Measurements from ENCODE around the gene GPSM3.
A peak's percentile ranks its signal among the peaks of the same experiment; 100 is the strongest.

The GPSM3 gene, protein sequence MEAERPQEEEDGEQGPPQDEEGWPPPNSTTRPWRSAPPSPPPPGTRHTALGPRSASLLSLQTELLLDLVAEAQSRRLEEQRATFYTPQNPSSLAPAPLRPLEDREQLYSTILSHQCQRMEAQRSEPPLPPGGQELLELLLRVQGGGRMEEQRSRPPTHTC
- 123 to 197 (median 174) reads per million in 3 donors for total RNA-seq

- Histone ChIP-seq H3K9me3 (ENCODE audit: control insufficient read depth, low read length) (no peaks in the 10 kb centered on the region), H3K27ac (ENCODE audit: insufficient read depth, low read length, poor library complexity, severe bottlenecking) (peak within 1 kb of the TSS; percentile 95), H3K4me1 (ENCODE audit: control insufficient read depth, insufficient read depth, low read length, poor library complexity, severe bottlenecking) (peaks cover 44% of the 10 kb centered on the region), H3K4me3 (ENCODE audit: insufficient read depth, low read depth, low read length, poor library complexity, severe bottlenecking) (peak within 1 kb of the TSS; percentile 96), H3K27me3 (replicated peaks; ENCODE audit: control insufficient read depth, insufficient read depth, low read length, poor library complexity, severe bottlenecking) (no peaks in the 10 kb centered on the region), H3K36me3 (ENCODE audit: control insufficient read depth, insufficient read depth, low read length) (peaks cover 5% of the 10 kb centered on the region)
- DNase-seq: peak; percentile 22 to 49 (median 37)
Observed at GRCh38 chr6:32192608-32193039, at the start of gene GPSM3. Gene GPSM3, minus strand, starts transcription at chr6:32192643. Its CDS starts 130 bp downstream, at chr6:32192513.

GRCh38 chr6:32240686-32241085, 48.2 kb upstream of the GPSM3 start:
- Histone ChIP-seq H3K36me3 (ENCODE audit: control insufficient read depth, insufficient read depth, low read length) (no peaks in the 10 kb centered on the region), H3K4me3 (ENCODE audit: insufficient read depth, low read depth, low read length, poor library complexity, severe bottlenecking) (no peak overlapping the region), H3K9me3 (ENCODE audit: control insufficient read depth, low read length) (no peaks in the 10 kb centered on the region), H3K4me1 (ENCODE audit: control insufficient read depth, insufficient read depth, low read length, poor library complexity, severe bottlenecking) (peaks cover 5% of the 10 kb centered on the region), H3K27me3 (replicated peaks; ENCODE audit: control insufficient read depth, insufficient read depth, low read length, poor library complexity, severe bottlenecking) (no peaks in the 10 kb centered on the region), H3K27ac (ENCODE audit: insufficient read depth, low read length, poor library complexity, severe bottlenecking) (no peak overlapping the region)
- no peak for DNase-seq

GRCh38 chr6:32239462-32239861, 47.0 kb upstream of the GPSM3 start:
- H3K27me3 ChIP-seq (replicated peaks; ENCODE audit: control insufficient read depth, insufficient read depth, low read length, poor library complexity, severe bottlenecking): no peaks in the 10 kb centered on the region
- H3K36me3 ChIP-seq (ENCODE audit: control insufficient read depth, insufficient read depth, low read length): no peaks in the 10 kb centered on the region
- no peak overlapping the region for H3K27ac ChIP-seq (ENCODE audit: insufficient read depth, low read length, poor library complexity, severe bottlenecking)
- H3K9me3 ChIP-seq (ENCODE audit: control insufficient read depth, low read length): no peaks in the 10 kb centered on the region
- H3K4me1 ChIP-seq (ENCODE audit: control insufficient read depth, insufficient read depth, low read length, poor library complexity, severe bottlenecking): no peaks in the 10 kb centered on the region
- DNase-seq: no peak
- H3K4me3 ChIP-seq (ENCODE audit: insufficient read depth, low read depth, low read length, poor library complexity, severe bottlenecking): no peak overlapping the region

- H3K4me1 ChIP-seq (ENCODE audit: control insufficient read depth, insufficient read depth, low read length, poor library complexity, severe bottlenecking): no peaks in the 10 kb centered on the region
- H3K27ac ChIP-seq (ENCODE audit: insufficient read depth, low read length, poor library complexity, severe bottlenecking): no peak overlapping the region
- DNase-seq: no peak
- H3K9me3 ChIP-seq (ENCODE audit: control insufficient read depth, low read length): no peaks in the 10 kb centered on the region
- H3K4me3 ChIP-seq (ENCODE audit: insufficient read depth, low read depth, low read length, poor library complexity, severe bottlenecking): no peak overlapping the region
- H3K27me3 ChIP-seq (replicated peaks; ENCODE audit: control insufficient read depth, insufficient read depth, low read length, poor library complexity, severe bottlenecking): no peaks in the 10 kb centered on the region
- no peaks in the 10 kb centered on the region for H3K36me3 ChIP-seq (ENCODE audit: control insufficient read depth, insufficient read depth, low read length)
Observed at GRCh38 chr6:32234934-32235333, 42.5 kb upstream of the GPSM3 start.

GRCh38 chr6:32226434-32226833, 34.0 kb upstream of the GPSM3 start:
- no peak overlapping the region for H3K4me3 ChIP-seq (ENCODE audit: insufficient read depth, low read depth, low read length, poor library complexity, severe bottlenecking)
- no peaks in the 10 kb centered on the region for H3K9me3 ChIP-seq (ENCODE audit: control insufficient read depth, low read length)
- no peak for DNase-seq
- H3K36me3 ChIP-seq (ENCODE audit: control insufficient read depth, insufficient read depth, low read length): no peaks in the 10 kb centered on the region
- no peak overlapping the region for H3K27ac ChIP-seq (ENCODE audit: insufficient read depth, low read length, poor library complexity, severe bottlenecking)
- H3K27me3 ChIP-seq (replicated peaks; ENCODE audit: control insufficient read depth, insufficient read depth, low read length, poor library complexity, severe bottlenecking): no peaks in the 10 kb centered on the region
- H3K4me1 ChIP-seq (ENCODE audit: control insufficient read depth, insufficient read depth, low read length, poor library complexity, severe bottlenecking): no peaks in the 10 kb centered on the region

DNA sequence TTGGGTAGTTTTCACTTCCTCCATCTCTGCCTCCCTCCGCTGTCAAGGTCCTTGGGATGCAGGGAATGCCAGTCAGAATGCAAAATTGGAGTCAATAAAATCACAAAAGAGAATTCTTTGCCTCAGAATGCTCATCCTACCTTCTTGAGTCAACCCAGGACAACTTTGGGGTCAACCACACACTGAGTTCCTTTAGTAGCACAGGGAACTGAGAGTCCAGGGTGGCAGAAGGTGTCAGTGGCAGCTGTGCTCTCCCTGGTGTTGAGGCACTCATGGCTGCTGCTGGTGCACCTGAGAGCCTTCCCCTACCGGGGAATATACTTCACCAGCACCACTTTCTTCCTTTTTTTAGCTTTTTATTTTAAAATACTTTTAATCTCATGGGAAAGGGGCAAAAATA, 32.3 kb upstream of the GPSM3 start:
- Histone ChIP-seq H3K9me3 (ENCODE audit: control insufficient read depth, low read length) (no peaks in the 10 kb centered on the region), H3K36me3 (ENCODE audit: control insufficient read depth, insufficient read depth, low read length) (no peaks in the 10 kb centered on the region), H3K4me3 (ENCODE audit: insufficient read depth, low read depth, low read length, poor library complexity, severe bottlenecking) (no peak overlapping the region), H3K4me1 (ENCODE audit: control insufficient read depth, insufficient read depth, low read length, poor library complexity, severe bottlenecking) (no peaks in the 10 kb centered on the region), H3K27ac (ENCODE audit: insufficient read depth, low read length, poor library complexity, severe bottlenecking) (no peak overlapping the region), H3K27me3 (replicated peaks; ENCODE audit: control insufficient read depth, insufficient read depth, low read length, poor library complexity, severe bottlenecking) (no peaks in the 10 kb centered on the region)
- DNase-seq: no peak

DNA sequence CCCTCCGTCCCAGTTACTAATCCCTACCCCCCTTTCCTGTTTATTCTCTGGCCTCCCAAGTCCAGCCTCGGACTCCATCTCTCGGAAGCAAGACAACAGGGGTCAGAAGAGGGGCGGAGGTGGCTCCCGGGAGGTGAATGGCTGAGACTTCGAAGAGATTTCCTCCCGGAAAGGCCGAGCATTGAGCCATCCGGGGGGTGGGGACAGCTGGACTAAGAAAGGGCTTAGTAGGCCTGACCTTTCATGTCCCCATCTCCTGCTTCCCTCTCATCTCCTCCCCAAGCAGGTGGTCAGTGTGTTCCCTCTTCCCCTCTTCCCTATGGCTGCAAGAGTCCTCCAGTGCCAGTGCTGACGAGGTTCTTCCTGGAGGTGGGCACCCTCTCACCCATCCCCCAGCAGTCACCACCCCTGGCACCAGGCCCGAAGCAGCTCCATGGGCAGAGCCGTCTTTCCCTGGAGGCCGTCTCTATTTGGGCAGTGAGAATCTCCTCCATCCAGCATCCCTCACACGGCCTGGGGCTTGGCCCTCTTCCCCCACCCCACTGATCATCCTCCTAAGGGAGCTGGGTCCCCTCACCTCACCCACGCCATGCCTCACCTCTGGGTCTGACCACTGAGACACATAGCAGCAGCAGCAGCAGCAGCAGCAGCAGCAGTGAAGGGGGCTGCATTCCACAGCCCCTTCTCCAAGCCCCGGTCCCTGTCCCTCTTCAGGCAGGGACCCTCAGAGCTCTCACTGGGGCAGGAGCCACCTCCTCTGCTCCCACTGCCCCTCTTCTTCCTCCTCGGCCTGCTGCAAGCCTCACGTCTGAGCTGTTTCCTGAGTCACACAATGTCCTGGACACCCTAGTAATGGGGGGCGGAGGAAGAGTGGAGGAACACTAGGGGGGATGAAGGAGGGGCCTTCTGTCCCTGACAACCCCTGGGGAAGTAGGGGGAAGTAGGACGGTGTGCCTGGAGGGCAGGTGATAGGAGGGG, 31.1 kb upstream of the GPSM3 start, which contains the start of gene NOTCH4:
TSS of gene NOTCH4 (minus strand) at position 810 of the 978 bp plus-strand sequence. CDS start at position 671, 139 bp downstream.
- Histone ChIP-seq H3K4me1 (ENCODE audit: control insufficient read depth, insufficient read depth, low read length, poor library complexity, severe bottlenecking) (no peaks in the 10 kb centered on the region), H3K27me3 (replicated peaks; ENCODE audit: control insufficient read depth, insufficient read depth, low read length, poor library complexity, severe bottlenecking) (no peaks in the 10 kb centered on the region)
- DNase-seq: no peak

GRCh38 chr6:32222333-32223230, 30.1 kb upstream of the GPSM3 start:
- DNase-seq: no peak
- Histone ChIP-seq H3K36me3 (ENCODE audit: control insufficient read depth, insufficient read depth, low read length) (no peaks in the 10 kb centered on the region), H3K9me3 (ENCODE audit: control insufficient read depth, low read length) (no peaks in the 10 kb centered on the region), H3K4me3 (ENCODE audit: insufficient read depth, low read depth, low read length, poor library complexity, severe bottlenecking) (no peak overlapping the region), H3K27me3 (replicated peaks; ENCODE audit: control insufficient read depth, insufficient read depth, low read length, poor library complexity, severe bottlenecking) (no peaks in the 10 kb centered on the region), H3K4me1 (ENCODE audit: control insufficient read depth, insufficient read depth, low read length, poor library complexity, severe bottlenecking) (no peaks in the 10 kb centered on the region), H3K27ac (ENCODE audit: insufficient read depth, low read length, poor library complexity, severe bottlenecking) (no peak overlapping the region)

More for the DNA sequence above, 31.1 kb upstream of the GPSM3 start, which contains the start of gene NOTCH4:
- Histone ChIP-seq H3K9me3 (ENCODE audit: control insufficient read depth, low read length) (no peaks in the 10 kb centered on the region), H3K27ac (ENCODE audit: insufficient read depth, low read length, poor library complexity, severe bottlenecking) (no peak within 1 kb of the TSS), H3K4me3 (ENCODE audit: insufficient read depth, low read depth, low read length, poor library complexity, severe bottlenecking) (no peak within 1 kb of the TSS), H3K36me3 (ENCODE audit: control insufficient read depth, insufficient read depth, low read length) (no peaks in the 10 kb centered on the region)

DNA sequence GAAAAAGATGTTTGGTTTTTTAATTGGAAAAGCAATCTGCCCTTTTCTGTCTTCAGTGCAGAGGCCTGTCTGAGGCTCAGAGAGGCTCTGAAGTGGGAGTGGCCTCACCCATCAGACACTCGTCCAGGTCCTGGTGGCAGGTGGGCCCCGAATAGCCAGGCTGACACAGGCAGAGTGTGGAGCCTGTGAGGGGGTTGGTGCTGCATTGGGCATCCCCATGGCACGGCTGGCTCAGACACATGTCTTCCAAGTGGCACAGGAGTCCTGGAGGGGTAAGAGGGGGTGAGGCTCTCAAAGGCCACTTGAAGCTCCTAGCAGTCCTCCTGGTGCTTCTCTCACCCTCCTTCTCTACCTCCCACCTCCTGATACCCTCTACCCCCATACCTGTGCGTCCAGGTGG, 27.6 kb upstream of the GPSM3 start:
- no peaks in the 10 kb centered on the region for H3K27me3 ChIP-seq (replicated peaks; ENCODE audit: control insufficient read depth, insufficient read depth, low read length, poor library complexity, severe bottlenecking)
- DNase-seq: no peak
- no peaks in the 10 kb centered on the region for H3K4me1 ChIP-seq (ENCODE audit: control insufficient read depth, insufficient read depth, low read length, poor library complexity, severe bottlenecking)
- no peak overlapping the region for H3K4me3 ChIP-seq (ENCODE audit: insufficient read depth, low read depth, low read length, poor library complexity, severe bottlenecking)
- H3K9me3 ChIP-seq (ENCODE audit: control insufficient read depth, low read length): no peaks in the 10 kb centered on the region
- H3K27ac ChIP-seq (ENCODE audit: insufficient read depth, low read length, poor library complexity, severe bottlenecking): no peak overlapping the region
- no peaks in the 10 kb centered on the region for H3K36me3 ChIP-seq (ENCODE audit: control insufficient read depth, insufficient read depth, low read length)

Measured in effector memory CD4-positive, alpha-beta T cell (primary cell).